Right atrium auricular region (tissue), 2 donors: ENCODE measurements around the gene AFF1. TPM values are rescaled to one million over a fixed set of nuclear protein-coding genes. Genes with fewer than 3 reads are reported as not detected.
A peak's percentile ranks its signal among the peaks of the same experiment; 100 is the strongest.
"Not testable (repeated sequence)": the region's sequence is repeated elsewhere in the genome, so short reads cannot be mapped to it uniquely, and the experiment has no call there.

Source experiments
- DNase-seq: peaks from one replicate; pipeline ENCODE4 v3.0.0-alpha.2; 2019; ENCODE audit warnings: low spot score
- H3K27ac ChIP-seq, 2 donors: fragments of 200-600 bp; sonication (generic); 1 replicate in 1 of 2; 2 replicates in 1 of 2; pipeline ENCODE4 v1.5.1; 2016 to 2019
- H3K27me3 ChIP-seq, 2 donors: fragments of 200-600 bp; sonication (generic); one replicate each; pipeline versions ENCODE4 v1.5.1 to v1.6.0; 2017 to 2019
- H3K36me3 ChIP-seq: fragments of 200-600 bp; sonication (generic); one replicate; pipeline ENCODE4 v1.5.1; 2016
- H3K4me1 ChIP-seq, 2 donors: fragments of 200-600 bp; sonication (generic); one replicate each; pipeline versions ENCODE4 v1.5.1 to v1.6.0; 2017 to 2019
- H3K4me3 ChIP-seq, 2 donors: fragments of 200-600 bp; sonication (generic); 1 replicate in 1 of 2; 2 replicates in 1 of 2; pipeline ENCODE4 v1.5.1; 2017 to 2019; ENCODE audit warnings: mild to moderate bottlenecking in 1 of 2, moderate library complexity in 1 of 2
- H3K9me3 ChIP-seq, 2 donors: fragments of 200-600 bp; sonication (generic); one replicate each; pipeline ENCODE4 v1.5.1; 2019
- total RNA-seq, 2 donors: library from RNA; depleted of rRNA; stranded (reverse); fragments of >200 nt; gene quantifications; one replicate each; pipeline ENCODE4 v1.1.0, GENCODE V29; 2016
- TF ChIP-seq, protein P1 (sequence below), 2 donors: fragments of 200-600 bp; sonication (generic); IDR thresholded peaks; one replicate each; pipeline ENCODE4 v1.5.1; 2019; ENCODE audit warnings: antibody characterized with exemption in 2 of 2

Gene AFF1
- total RNA-seq, 2 donors from 2014 or later: 59.2 to 73.5 TPM

DNA sequence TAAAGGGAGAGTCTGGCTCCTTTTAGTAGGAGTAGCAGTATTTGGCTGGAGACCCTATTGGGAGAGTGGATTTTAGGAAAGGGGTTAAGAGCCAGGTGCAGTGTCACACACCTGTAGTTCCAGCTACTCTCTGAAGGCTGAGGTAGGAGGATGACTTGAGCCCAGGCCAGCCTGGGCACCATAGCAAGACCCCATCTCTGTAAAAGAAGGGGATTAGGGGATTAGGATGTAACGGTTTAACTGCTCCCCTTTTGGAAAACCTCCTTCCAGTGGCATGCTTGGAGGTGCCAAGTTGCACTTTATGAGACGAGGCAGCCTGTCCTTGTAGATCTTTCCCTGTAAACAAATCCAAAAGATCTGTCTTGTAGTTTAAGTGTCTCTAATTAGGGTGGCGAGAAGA lies 145.7 kb downstream of the AFF1 start:
- H3K36me3 ChIP-seq: peaks cover 14% of the 10 kb centered on the region

DNA sequence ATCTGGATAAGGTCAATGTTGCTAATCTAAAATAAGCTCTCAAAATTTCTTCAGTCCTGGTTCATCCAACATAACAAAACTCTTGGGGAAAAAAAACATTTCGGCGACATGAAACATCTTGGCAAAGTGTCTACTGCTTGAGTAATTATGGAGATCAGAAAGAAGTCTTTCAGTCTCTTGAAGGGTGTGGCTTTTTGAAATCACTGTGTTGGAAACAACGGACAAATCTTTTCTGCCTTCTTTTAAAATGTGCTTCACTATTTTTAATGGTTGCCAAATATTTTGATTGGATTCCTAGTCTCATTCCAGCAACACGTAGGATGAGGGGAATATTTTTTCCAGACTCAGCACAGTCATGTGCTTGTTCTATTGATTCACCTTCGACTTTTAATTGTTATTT lies 147.0 kb downstream of the AFF1 start:
- Histone ChIP-seq H3K36me3 (peaks cover 23% of the 10 kb centered on the region), H3K9me3 (no peaks in the 10 kb centered on the region), H3K27ac (peak overlapping the region; percentile 40 to 90), H3K4me1 (peaks cover 0 to 75% of the 10 kb centered on the region in 2 donors), H3K4me3 (no peak overlapping the region), H3K27me3 (no peaks in the 10 kb centered on the region)
- no peak for DNase-seq
- TF ChIP-seq, protein P1, sequence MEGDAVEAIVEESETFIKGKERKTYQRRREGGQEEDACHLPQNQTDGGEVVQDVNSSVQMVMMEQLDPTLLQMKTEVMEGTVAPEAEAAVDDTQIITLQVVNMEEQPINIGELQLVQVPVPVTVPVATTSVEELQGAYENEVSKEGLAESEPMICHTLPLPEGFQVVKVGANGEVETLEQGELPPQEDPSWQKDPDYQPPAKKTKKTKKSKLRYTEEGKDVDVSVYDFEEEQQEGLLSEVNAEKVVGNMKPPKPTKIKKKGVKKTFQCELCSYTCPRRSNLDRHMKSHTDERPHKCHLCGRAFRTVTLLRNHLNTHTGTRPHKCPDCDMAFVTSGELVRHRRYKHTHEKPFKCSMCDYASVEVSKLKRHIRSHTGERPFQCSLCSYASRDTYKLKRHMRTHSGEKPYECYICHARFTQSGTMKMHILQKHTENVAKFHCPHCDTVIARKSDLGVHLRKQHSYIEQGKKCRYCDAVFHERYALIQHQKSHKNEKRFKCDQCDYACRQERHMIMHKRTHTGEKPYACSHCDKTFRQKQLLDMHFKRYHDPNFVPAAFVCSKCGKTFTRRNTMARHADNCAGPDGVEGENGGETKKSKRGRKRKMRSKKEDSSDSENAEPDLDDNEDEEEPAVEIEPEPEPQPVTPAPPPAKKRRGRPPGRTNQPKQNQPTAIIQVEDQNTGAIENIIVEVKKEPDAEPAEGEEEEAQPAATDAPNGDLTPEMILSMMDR (IDR thresholded peaks at IDR 0.05): no peak

More for the DNA sequence above, 145.7 kb downstream of the AFF1 start:
- DNase-seq: no peak
- peaks cover 0 to 87% of the 10 kb centered on the region in 2 donors for H3K4me1 ChIP-seq
- TF ChIP-seq, protein P1 (IDR thresholded peaks at IDR 0.05): no peak
- H3K4me3 ChIP-seq: no peak overlapping the region
- peak overlapping the region; percentile 74 to 90 for H3K27ac ChIP-seq
- H3K27me3 ChIP-seq: no peaks in the 10 kb centered on the region
- H3K9me3 ChIP-seq: no peaks in the 10 kb centered on the region

DNA sequence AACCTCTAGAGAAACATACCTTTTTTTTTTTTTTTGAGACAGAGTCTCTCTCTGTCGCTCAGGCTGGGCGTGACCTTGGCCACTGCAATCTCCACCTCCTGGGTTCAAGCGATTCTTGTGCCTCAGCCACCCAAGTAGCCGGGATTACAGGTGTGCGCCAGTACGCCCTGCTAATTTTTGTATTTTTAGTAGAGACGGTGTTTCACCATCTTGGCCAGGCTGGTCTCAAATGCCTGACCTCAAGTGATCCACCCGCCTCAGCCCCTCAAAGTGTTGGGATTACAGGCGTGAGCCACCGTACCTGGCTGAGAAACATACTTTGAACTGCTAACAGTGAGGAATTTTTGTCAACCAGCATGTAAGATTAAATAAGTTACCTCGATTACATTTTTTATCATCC lies 150.9 kb downstream of the AFF1 start:
- not testable (repeated sequence) for H3K27me3 ChIP-seq, H3K4me3 ChIP-seq, H3K9me3 ChIP-seq, DNase-seq
- Histone ChIP-seq H3K36me3 (peaks cover 35% of the 10 kb centered on the region), H3K27ac (peak overlapping the region in 1 of 2 donors; percentile 11), H3K4me1 (peaks cover 0 to 67% of the 10 kb centered on the region in 2 donors)

DNA sequence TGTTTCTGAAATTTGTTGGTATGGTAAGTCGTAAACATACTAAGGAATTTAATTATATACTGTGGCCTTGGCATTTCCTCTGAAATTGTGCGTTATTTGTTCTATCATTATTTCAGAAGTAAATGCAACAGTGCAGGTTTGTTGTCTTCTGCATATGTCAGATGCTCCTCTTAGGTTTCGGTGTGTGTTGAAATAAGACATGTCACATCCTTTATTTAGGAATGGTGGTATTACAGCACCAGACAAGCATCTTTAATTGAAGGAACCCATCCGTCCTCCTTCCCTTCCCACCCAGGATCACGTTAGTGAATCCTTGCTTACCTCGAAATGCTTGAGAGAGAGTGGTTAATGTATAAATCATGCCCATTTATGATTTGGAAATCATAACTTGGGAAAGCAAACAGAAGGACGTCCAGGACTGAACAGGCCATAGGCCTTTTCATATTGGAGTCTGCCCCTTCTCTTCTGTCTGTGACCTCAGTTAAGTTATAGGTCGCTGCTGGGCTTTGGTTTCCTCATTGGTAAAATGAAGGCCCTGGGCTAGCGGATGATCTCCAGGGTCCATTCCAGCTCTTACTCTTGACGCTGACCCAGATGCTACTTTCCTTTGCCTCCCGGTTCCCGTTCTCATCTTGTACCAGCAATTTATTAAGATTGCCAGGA lies 151.5 kb downstream of the AFF1 start:
- no peak overlapping the region for H3K4me3 ChIP-seq
- no peak for DNase-seq
- H3K9me3 ChIP-seq: no peaks in the 10 kb centered on the region
- TF ChIP-seq, protein P1 (IDR thresholded peaks at IDR 0.05): no peak
- H3K4me1 ChIP-seq: peaks cover 0 to 63% of the 10 kb centered on the region in 2 donors
- H3K27ac ChIP-seq: peak overlapping the region in 1 of 2 donors; percentile 11
- H3K27me3 ChIP-seq: no peaks in the 10 kb centered on the region
- H3K36me3 ChIP-seq: peaks cover 35% of the 10 kb centered on the region

GRCh38 chr4:87087015-87087414 lies 152.2 kb downstream of the AFF1 start:
- peaks cover 39% of the 10 kb centered on the region for H3K36me3 ChIP-seq
- no peak overlapping the region for H3K4me3 ChIP-seq
- TF ChIP-seq, protein P1 (IDR thresholded peaks at IDR 0.05): no peak
- H3K27me3 ChIP-seq: no peaks in the 10 kb centered on the region
- no peak overlapping the region for H3K27ac ChIP-seq
- no peak for DNase-seq
- H3K4me1 ChIP-seq: peaks cover 0 to 59% of the 10 kb centered on the region in 2 donors
- H3K9me3 ChIP-seq: no peaks in the 10 kb centered on the region

DNA sequence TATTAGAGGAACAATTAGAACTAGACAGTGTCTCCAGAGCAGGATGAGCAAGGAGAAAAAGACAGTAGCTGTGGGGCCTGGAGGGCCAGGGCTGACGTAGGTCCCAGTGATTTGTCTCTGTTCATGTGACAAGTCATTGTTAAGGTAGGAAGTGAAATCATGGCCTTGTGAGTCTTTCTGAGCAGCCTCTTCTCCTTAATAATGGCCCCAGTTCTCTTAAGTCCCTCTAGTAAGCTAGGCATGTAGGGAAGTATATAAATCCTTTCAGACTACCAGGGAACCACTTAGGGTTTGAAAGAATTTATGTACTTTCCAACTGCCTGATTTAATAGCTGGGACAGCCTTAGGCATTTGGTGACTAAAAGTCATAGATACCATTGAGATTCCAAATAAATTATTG lies 152.6 kb downstream of the AFF1 start:
- peaks cover 0 to 59% of the 10 kb centered on the region in 2 donors for H3K4me1 ChIP-seq
- H3K27me3 ChIP-seq: no peaks in the 10 kb centered on the region
- no peaks in the 10 kb centered on the region for H3K9me3 ChIP-seq
- no peak overlapping the region for H3K27ac ChIP-seq
- H3K36me3 ChIP-seq: peaks cover 41% of the 10 kb centered on the region
- H3K4me3 ChIP-seq: no peak overlapping the region
- TF ChIP-seq, protein P1 (IDR thresholded peaks at IDR 0.05): no peak
- no peak for DNase-seq
